Omental fat pad (tissue), 4 donors: ENCODE results near the gene SCAMP4. TPM values are rescaled to one million over a fixed set of nuclear protein-coding genes. Genes with fewer than 3 reads are reported as not detected.

Experiments
- ATAC-seq: fragments of 150-250 bp; one replicate; pipeline ENCODE4 v1.9.1; 2016; ENCODE audit warnings: mild to moderate bottlenecking, moderate library complexity; ENCODE audit not compliant: low FRiP score
- DNase-seq: peaks from one replicate; pipeline ENCODE4 v3.0.0-alpha.2; 2019; ENCODE audit warnings: low spot score
- total RNA-seq, 4 donors: library from RNA; depleted of rRNA; stranded (reverse); fragments of >200 nt; gene quantifications; one replicate each; pipeline ENCODE4 v1.1.0, GENCODE V29; 2016
- TF ChIP-seq, protein P1 (sequence below), 3 donors: fragments of 450-650 bp; IDR thresholded peaks; one replicate each; pipeline ENCODE4 v1.5.1; 2016 to 2017; ENCODE audit warnings: antibody characterized with exemption in 3 of 3, mild to moderate bottlenecking in 3 of 3, moderate library complexity in 2 of 3

The SCAMP4 gene
- total RNA-seq, 4 donors from 2014 or later = 38.0 to 57.8 (median 45.6) TPM

DNA sequence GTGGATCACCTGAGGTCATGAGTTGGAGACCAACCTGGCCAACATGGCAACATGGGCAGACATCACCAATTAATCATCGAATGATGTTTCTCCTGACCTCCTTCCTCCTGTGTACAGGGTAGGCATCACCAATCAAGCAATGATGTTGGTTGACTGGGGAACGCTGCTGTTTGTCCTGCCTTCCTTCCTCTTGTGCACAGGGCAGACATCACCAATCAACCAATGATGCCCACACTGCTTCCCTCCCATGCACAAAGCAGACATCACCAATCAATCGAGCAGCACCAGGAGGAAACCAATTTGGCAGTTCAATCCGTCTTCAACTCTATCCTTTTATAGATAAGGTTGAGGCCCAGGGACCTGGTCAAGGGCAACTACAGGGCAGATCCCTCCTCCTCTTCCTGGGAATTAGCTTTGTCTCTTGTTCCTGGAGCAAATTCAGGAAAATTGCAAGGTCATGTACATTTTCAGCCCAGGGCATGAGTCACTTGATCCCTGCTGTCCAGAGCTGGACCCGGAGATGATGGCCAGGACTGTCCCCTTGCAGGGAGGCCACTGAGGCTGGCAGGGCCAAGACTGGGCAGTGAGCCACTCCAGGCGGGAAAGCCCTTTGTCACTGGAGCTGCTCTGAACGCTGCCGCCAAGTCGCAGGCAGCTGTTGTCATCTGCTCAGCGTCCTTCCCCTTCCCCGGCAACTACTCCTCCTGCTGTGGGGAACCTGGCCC lies 30.4 kb downstream of the SCAMP4 start:
- TF ChIP-seq, protein P1, sequence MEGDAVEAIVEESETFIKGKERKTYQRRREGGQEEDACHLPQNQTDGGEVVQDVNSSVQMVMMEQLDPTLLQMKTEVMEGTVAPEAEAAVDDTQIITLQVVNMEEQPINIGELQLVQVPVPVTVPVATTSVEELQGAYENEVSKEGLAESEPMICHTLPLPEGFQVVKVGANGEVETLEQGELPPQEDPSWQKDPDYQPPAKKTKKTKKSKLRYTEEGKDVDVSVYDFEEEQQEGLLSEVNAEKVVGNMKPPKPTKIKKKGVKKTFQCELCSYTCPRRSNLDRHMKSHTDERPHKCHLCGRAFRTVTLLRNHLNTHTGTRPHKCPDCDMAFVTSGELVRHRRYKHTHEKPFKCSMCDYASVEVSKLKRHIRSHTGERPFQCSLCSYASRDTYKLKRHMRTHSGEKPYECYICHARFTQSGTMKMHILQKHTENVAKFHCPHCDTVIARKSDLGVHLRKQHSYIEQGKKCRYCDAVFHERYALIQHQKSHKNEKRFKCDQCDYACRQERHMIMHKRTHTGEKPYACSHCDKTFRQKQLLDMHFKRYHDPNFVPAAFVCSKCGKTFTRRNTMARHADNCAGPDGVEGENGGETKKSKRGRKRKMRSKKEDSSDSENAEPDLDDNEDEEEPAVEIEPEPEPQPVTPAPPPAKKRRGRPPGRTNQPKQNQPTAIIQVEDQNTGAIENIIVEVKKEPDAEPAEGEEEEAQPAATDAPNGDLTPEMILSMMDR (IDR thresholded peaks at IDR 0.05) = no peak

DNA sequence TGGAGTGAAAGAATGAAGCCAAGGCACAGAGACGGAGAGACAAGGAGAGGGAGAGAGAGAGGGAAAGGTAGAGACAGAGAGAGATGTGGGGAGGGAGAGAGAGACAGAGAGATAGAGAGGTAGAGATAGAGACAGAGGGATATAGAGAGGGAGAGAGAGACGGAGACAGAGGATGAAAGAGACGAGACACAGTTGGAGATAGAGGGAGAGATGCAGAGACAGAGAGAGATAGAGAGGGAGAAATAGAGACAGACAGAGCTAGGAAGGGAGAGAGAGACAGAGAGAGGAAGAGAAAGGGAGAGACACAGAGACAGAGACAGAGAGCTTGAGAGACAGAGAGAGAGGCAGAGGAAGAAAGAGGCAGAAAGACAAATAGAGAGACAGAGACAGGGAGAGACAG lies 31.2 kb downstream of the SCAMP4 start:
- TF ChIP-seq, protein P1 (IDR thresholded peaks at IDR 0.05) = no peak
- no peak for DNase-seq
- ATAC-seq = no peak

More for the DNA sequence above, 30.4 kb downstream of the SCAMP4 start:
- ATAC-seq = no peak
- DNase-seq = no peak

DNA sequence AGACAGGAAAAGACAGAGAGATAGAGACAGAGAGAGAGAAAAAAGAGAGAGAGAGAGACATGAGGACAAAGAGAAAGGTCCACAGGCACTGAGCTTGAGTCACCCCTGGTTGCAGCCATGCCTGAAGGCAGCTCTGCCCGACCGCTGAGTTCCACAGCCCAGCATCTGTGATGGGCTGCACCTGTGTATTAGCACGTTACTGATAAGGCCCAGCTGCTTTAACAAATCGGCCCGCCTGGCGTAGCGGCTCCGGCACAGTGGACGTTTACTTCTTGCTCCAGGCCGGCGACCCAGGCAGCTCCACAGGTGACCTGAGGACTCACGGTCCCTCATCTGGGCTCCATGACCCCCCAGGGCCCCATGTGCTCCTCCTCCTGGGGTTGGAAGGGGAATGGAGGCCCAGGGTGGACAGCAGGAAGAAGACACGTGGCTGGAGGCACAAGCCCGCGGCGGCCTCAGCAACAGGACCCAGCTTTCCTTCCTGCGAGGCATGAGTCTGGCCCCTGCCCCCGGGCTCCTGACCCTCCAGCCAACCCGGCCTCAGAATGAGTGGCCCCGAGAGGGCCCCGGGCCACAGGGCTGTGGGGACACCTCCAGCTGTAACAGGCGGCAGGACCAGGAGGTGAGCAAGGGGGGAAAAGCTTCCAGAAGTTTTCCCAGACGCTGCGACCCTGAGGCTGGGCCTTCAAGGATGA lies 31.9 kb downstream of the SCAMP4 start:
- ATAC-seq (no peak), DNase-seq (no peak)
- TF ChIP-seq, protein P1 (IDR thresholded peaks at IDR 0.05) = no peak

DNA sequence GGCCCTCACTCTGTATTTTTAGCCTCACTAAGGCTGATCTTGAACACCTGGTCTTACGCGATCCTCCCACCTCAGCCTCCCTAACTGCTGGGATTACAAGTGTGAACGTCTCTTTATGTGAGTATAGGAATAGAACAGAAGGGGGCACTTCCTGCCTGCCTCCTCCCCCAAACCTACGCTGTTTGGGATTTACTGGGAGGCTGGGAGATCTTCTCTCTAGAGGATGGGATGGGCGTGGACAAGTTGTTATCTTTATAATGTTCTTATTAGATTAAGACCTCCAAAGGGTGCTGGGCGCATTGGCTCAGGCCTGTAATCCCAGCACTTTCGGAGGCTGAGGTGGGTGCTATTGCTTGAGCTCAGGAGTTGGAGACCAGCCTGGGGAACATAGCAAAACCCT lies 32.9 kb downstream of the SCAMP4 start:
- ATAC-seq = no peak
- DNase-seq = no peak
- TF ChIP-seq, protein P1 (IDR thresholded peaks at IDR 0.05) = no peak

DNA sequence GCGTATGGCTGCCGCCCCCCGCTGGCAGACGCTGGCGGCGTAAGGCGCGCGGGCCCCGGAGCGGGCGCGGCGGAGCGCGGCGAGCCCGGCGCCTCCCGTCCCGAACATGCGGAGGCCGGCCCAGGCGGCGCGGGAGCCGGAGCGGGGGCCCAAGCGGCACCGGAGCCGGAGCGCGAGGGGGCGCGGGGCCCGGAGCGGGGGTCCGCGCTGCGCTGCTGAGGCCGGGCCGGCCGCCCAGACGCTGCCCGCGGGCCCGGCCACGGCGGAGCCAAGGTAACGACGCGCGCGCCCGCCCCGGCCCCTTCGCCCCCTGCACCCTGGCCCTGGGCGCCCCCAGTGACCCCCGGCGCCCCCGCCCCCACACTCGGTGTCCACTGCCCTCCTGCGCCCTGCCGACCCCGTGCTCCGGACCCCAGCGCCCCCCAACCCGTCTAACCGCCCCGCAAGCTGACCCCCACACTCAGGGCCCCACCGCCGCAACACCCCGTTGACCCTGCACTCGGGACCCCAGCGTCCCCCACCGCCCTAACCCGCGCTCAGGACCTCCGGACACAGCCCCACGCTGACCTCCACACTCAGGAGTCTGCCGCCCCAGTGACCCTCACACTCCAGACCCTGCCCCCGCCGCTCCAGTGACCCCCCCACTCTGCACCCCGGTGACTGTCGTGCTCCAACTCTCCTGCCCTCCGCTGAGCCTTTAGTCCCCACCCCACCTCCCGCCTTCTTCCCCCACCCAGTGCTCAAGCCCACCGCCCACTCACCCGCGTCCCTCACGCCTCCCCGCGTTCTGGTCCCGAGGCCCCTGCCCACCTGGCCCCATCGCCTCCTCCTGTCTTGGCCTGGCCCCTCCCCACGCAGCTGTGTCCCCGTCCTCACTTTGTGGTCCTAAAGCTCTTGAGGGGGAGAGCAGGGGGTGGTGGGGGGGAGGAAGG lies 36.2 kb downstream of the SCAMP4 start, which contains the start of gene CSNK1G2:
CSNK1G2 (plus strand) TSS at position 27 of the 932 bp plus-strand sequence. CDS start 28,601 bp downstream, outside the sequence.
- DNase-seq = no peak
- TF ChIP-seq, protein P1 (IDR thresholded peaks at IDR 0.05) = no peak
- no peak for ATAC-seq

DNA sequence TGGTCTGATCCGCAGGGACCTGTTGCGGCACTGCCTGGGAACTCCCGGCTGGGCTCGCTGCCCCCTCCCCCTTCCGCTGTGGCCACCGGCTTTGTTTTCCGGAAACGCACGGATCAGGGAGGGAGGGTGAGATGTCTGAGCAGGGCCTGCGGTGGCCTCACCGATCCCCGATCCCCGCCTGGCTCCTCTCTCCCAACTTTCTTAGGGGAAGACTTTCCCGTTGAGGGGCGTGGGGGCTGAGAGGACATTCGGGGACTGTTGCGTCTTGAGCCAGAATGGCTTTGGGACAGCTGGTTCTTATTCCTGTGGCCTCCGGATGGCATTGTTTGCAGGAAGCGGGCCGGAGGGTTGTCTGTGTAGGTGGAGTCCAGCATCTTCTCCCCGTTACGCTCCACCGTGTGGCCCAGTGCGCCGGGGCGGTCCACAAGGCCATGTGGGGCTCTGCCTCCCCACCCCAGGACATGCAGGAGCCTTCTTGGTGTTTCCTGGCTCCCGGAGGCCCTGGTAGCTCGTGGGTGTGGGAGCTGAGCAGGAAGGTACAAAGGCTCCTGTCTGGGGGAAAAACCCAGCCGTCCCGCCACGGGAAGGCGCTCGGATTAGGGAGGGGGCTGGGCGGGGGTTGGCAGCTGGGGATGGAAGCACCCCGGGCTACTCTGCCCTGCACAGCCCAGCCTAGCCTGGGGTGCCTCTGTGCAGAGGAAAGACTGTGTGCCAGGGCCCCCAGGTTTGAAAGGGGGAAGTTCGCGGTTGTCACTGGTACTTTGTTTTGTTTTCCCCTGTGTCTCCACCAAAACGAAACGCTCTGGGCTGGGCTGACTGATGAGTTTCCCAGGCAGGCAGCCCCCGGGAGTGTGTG lies 37.1 kb downstream of the SCAMP4 start:
- DNase-seq (peak; percentile 40), ATAC-seq (peak; percentile 41)
- TF ChIP-seq, protein P1 (IDR thresholded peaks at IDR 0.05) = no peak
